Measurements from ENCODE around the gene SPSB2.

GRCh38 chr12:6905414-6906040 lies 32.4 kb upstream of the SPSB2 start:
- TF ChIP-seq CTCF (IDR thresholded peaks at IDR 0.05), result no peak
- TF ChIP-seq RAD21 (IDR thresholded peaks at IDR 0.05; ENCODE audit: low read length), result no peak
- no peak for TF ChIP-seq POLR2AphosphoS5 (IDR thresholded peaks at IDR 0.05; ENCODE audit: low read depth, low read length)
- no peak for TF ChIP-seq RFX5 (IDR thresholded peaks at IDR 0.05; ENCODE audit: low read length)
- no peak for TF ChIP-seq MXI1 (IDR thresholded peaks at IDR 0.05; ENCODE audit: low read depth, low read length)
- no peak for TF ChIP-seq TEAD4 (IDR thresholded peaks at IDR 0.05; ENCODE audit: borderline replicate concordance, insufficient read depth)
- no peak for TF ChIP-seq FOXM1 (IDR thresholded peaks at IDR 0.05; ENCODE audit: low read depth)
- no peak for TF ChIP-seq YY1 (IDR thresholded peaks at IDR 0.05; ENCODE audit: low read depth)
- no peak for TF ChIP-seq NRF1 (IDR thresholded peaks at IDR 0.05; ENCODE audit: low read depth, low read length)
- no peak for TF ChIP-seq REST (IDR thresholded peaks at IDR 0.05; ENCODE audit: low read depth, low read length)

Measured in SK-N-SH (cell line).